ENCODE measurements around the gene BRWD1. TPM values are rescaled to one million over a fixed set of nuclear protein-coding genes. Genes with fewer than 3 reads are reported as not detected.

Gene BRWD1
- total and polyA plus RNA-seq, 9 donors = 21.9 to 49.0 (median 29.6) TPM

- H3K9me3 ChIP-seq (replicated peaks; ENCODE audit: control insufficient read depth, low read depth, low read length) = no peaks in the 10 kb centered on the region
- H3K27ac ChIP-seq (ENCODE audit: low read length) = no peak overlapping the region
- DNase-seq = no peak
- peaks cover 5% of the 10 kb centered on the region for H3K4me1 ChIP-seq (ENCODE audit: control insufficient read depth, insufficient read depth, low read length)
- whole genome bisulfite sequencing (ENCODE audit: insufficient coverage) = 100% methylated on average over 1 of the region's 2 CpGs
- H3K36me3 ChIP-seq (ENCODE audit: control insufficient read depth, insufficient read depth, low read length) = peaks cover 6% of the 10 kb centered on the region
- H3K27me3 ChIP-seq (ENCODE audit: control insufficient read depth, insufficient read depth, low read length) = no peaks in the 10 kb centered on the region
- H3K4me3 ChIP-seq (ENCODE audit: low read length) = no peak overlapping the region
Measured at GRCh38 chr21:39180429-39181019, 132.9 kb downstream of the BRWD1 start.

- no peaks in the 10 kb centered on the region for H3K27me3 ChIP-seq (ENCODE audit: control insufficient read depth, insufficient read depth, low read length)
- no peaks in the 10 kb centered on the region for H3K9me3 ChIP-seq (replicated peaks; ENCODE audit: control insufficient read depth, low read depth, low read length)
- H3K4me3 ChIP-seq (ENCODE audit: low read length) = no peak overlapping the region
- H3K36me3 ChIP-seq (ENCODE audit: control insufficient read depth, insufficient read depth, low read length) = peaks cover 6% of the 10 kb centered on the region
- no CpG with 5 or more reads among the region's 7 CpGs for WGBS (ENCODE audit: insufficient coverage)
- peaks cover 5% of the 10 kb centered on the region for H3K4me1 ChIP-seq (ENCODE audit: control insufficient read depth, insufficient read depth, low read length)
- no peak for DNase-seq
- H3K27ac ChIP-seq (ENCODE audit: low read length) = no peak overlapping the region
Measured at GRCh38 chr21:39178421-39178820, 135.0 kb downstream of the BRWD1 start.

GRCh38 chr21:39176271-39176709, 137.1 kb downstream of the BRWD1 start:
- no peak overlapping the region for H3K4me3 ChIP-seq (ENCODE audit: low read length)
- H3K9me3 ChIP-seq (replicated peaks; ENCODE audit: control insufficient read depth, low read depth, low read length) = no peaks in the 10 kb centered on the region
- H3K4me1 ChIP-seq (ENCODE audit: control insufficient read depth, insufficient read depth, low read length) = no peaks in the 10 kb centered on the region
- no peak overlapping the region for H3K27ac ChIP-seq (ENCODE audit: low read length)
- no peaks in the 10 kb centered on the region for H3K27me3 ChIP-seq (ENCODE audit: control insufficient read depth, insufficient read depth, low read length)
- WGBS (ENCODE audit: insufficient coverage) = no CpG with 5 or more reads among the region's 3 CpGs
- no peak for DNase-seq
- peaks cover 17% of the 10 kb centered on the region for H3K36me3 ChIP-seq (ENCODE audit: control insufficient read depth, insufficient read depth, low read length)

GRCh38 chr21:39175665-39176064, 137.8 kb downstream of the BRWD1 start:
- Histone ChIP-seq H3K9me3 (replicated peaks; ENCODE audit: control insufficient read depth, low read depth, low read length) (no peaks in the 10 kb centered on the region), H3K27me3 (ENCODE audit: control insufficient read depth, insufficient read depth, low read length) (no peaks in the 10 kb centered on the region), H3K36me3 (ENCODE audit: control insufficient read depth, insufficient read depth, low read length) (peaks cover 23% of the 10 kb centered on the region), H3K27ac (ENCODE audit: low read length) (no peak overlapping the region), H3K4me1 (ENCODE audit: control insufficient read depth, insufficient read depth, low read length) (no peaks in the 10 kb centered on the region), H3K4me3 (ENCODE audit: low read length) (no peak overlapping the region)
- 60% methylated on average over 7 of the region's 10 CpGs for WGBS (ENCODE audit: insufficient coverage)
- DNase-seq = no peak

GRCh38 chr21:39175154-39175553, 138.3 kb downstream of the BRWD1 start:
- H3K4me1 ChIP-seq (ENCODE audit: control insufficient read depth, insufficient read depth, low read length) = no peaks in the 10 kb centered on the region
- H3K27ac ChIP-seq (ENCODE audit: low read length) = no peak overlapping the region
- H3K36me3 ChIP-seq (ENCODE audit: control insufficient read depth, insufficient read depth, low read length) = peaks cover 23% of the 10 kb centered on the region
- no peaks in the 10 kb centered on the region for H3K27me3 ChIP-seq (ENCODE audit: control insufficient read depth, insufficient read depth, low read length)
- peak; percentile 36 for DNase-seq
- 90% methylated on average over 2 of the region's 4 CpGs for WGBS (ENCODE audit: insufficient coverage)
- H3K4me3 ChIP-seq (ENCODE audit: low read length) = no peak overlapping the region
- H3K9me3 ChIP-seq (replicated peaks; ENCODE audit: control insufficient read depth, low read depth, low read length) = no peaks in the 10 kb centered on the region

- no peak overlapping the region for H3K27ac ChIP-seq (ENCODE audit: low read length)
- WGBS (ENCODE audit: insufficient coverage) = 71% methylated on average over 1 of the region's 3 CpGs
Measured at GRCh38 chr21:39173716-39174680, 139.4 kb downstream of the BRWD1 start.

GRCh38 chr21:39169906-39170305, 143.5 kb downstream of the BRWD1 start:
- no peak for DNase-seq
- Histone ChIP-seq H3K9me3 (replicated peaks; ENCODE audit: control insufficient read depth, low read depth, low read length) (peaks cover 5% of the 10 kb centered on the region), H3K36me3 (ENCODE audit: control insufficient read depth, insufficient read depth, low read length) (peaks cover 21% of the 10 kb centered on the region), H3K27me3 (ENCODE audit: control insufficient read depth, insufficient read depth, low read length) (no peaks in the 10 kb centered on the region), H3K27ac (ENCODE audit: low read length) (no peak overlapping the region), H3K4me1 (ENCODE audit: control insufficient read depth, insufficient read depth, low read length) (no peaks in the 10 kb centered on the region), H3K4me3 (ENCODE audit: low read length) (no peak overlapping the region)
- WGBS (ENCODE audit: insufficient coverage) = 97% methylated on average over 3 of the region's 5 CpGs

More at GRCh38 chr21:39173716-39174680, 139.4 kb downstream of the BRWD1 start:
- H3K4me1 ChIP-seq (ENCODE audit: control insufficient read depth, insufficient read depth, low read length) = no peaks in the 10 kb centered on the region
- H3K27me3 ChIP-seq (ENCODE audit: control insufficient read depth, insufficient read depth, low read length) = no peaks in the 10 kb centered on the region
- peak; percentile 33 for DNase-seq
- no peak overlapping the region for H3K4me3 ChIP-seq (ENCODE audit: low read length)
- no peaks in the 10 kb centered on the region for H3K9me3 ChIP-seq (replicated peaks; ENCODE audit: control insufficient read depth, low read depth, low read length)
- H3K36me3 ChIP-seq (ENCODE audit: control insufficient read depth, insufficient read depth, low read length) = peaks cover 25% of the 10 kb centered on the region

GRCh38 chr21:39168800-39169199, 144.6 kb downstream of the BRWD1 start:
- no peaks in the 10 kb centered on the region for H3K27me3 ChIP-seq (ENCODE audit: control insufficient read depth, insufficient read depth, low read length)
- peaks cover 21% of the 10 kb centered on the region for H3K36me3 ChIP-seq (ENCODE audit: control insufficient read depth, insufficient read depth, low read length)
- WGBS (ENCODE audit: insufficient coverage) = no CpG with 5 or more reads among the region's 2 CpGs
- H3K27ac ChIP-seq (ENCODE audit: low read length) = no peak overlapping the region
- no peaks in the 10 kb centered on the region for H3K4me1 ChIP-seq (ENCODE audit: control insufficient read depth, insufficient read depth, low read length)
- peaks cover 14% of the 10 kb centered on the region for H3K9me3 ChIP-seq (replicated peaks; ENCODE audit: control insufficient read depth, low read depth, low read length)
- no peak overlapping the region for H3K4me3 ChIP-seq (ENCODE audit: low read length)
- no peak for DNase-seq

- no peak overlapping the region for H3K27ac ChIP-seq (ENCODE audit: low read length)
- H3K4me1 ChIP-seq (ENCODE audit: control insufficient read depth, insufficient read depth, low read length) = peaks cover 6% of the 10 kb centered on the region
- H3K36me3 ChIP-seq (ENCODE audit: control insufficient read depth, insufficient read depth, low read length) = peaks cover 2% of the 10 kb centered on the region
- no peak for DNase-seq
- WGBS (ENCODE audit: insufficient coverage) = 94% methylated on average over 2 of the region's 2 CpGs
- H3K4me3 ChIP-seq (ENCODE audit: low read length) = no peak overlapping the region
- H3K9me3 ChIP-seq (replicated peaks; ENCODE audit: control insufficient read depth, low read depth, low read length) = peaks cover 15% of the 10 kb centered on the region
- no peaks in the 10 kb centered on the region for H3K27me3 ChIP-seq (ENCODE audit: control insufficient read depth, insufficient read depth, low read length)
Measured at GRCh38 chr21:39164523-39164922, 148.9 kb downstream of the BRWD1 start.

- Histone ChIP-seq H3K4me3 (ENCODE audit: low read length) (no peak overlapping the region), H3K27ac (ENCODE audit: low read length) (no peak overlapping the region), H3K9me3 (replicated peaks; ENCODE audit: control insufficient read depth, low read depth, low read length) (peaks cover 13% of the 10 kb centered on the region), H3K36me3 (ENCODE audit: control insufficient read depth, insufficient read depth, low read length) (no peaks in the 10 kb centered on the region), H3K4me1 (ENCODE audit: control insufficient read depth, insufficient read depth, low read length) (peaks cover 7% of the 10 kb centered on the region), H3K27me3 (ENCODE audit: control insufficient read depth, insufficient read depth, low read length) (no peaks in the 10 kb centered on the region)
- 92% methylated on average over 2 of the region's 3 CpGs for WGBS (ENCODE audit: insufficient coverage)
- DNase-seq = no peak
Measured at GRCh38 chr21:39161064-39161463, 152.4 kb downstream of the BRWD1 start.

Measured in muscle of leg (tissue), 11 donors.